D721Med (cell line): ENCODE results near the gene ZNG1C.
"Not testable (repeated sequence)": the region's sequence is repeated elsewhere in the genome, so short reads cannot be mapped to it uniquely, and the experiment has no call there.

ENCODE experiments used
- DNase-seq: peaks from one replicate; pipeline ENCODE4 v3.0.0; 2011; ENCODE audit warnings: low spot score; ENCODE audit not compliant: insufficient read length
- FAIRE-seq: peaks from 2 replicates; lab custom pipeline; 2011; peaks lifted over from hg19 to GRCh38; lab: Jason Lieb, UNC

ZNG1C gene

GRCh38 chr9:68241683-68242082 is at the start of gene ZNG1C:
TSS of gene ZNG1C (plus strand) at chr9:68241983. CDS start at chr9:68242032, 49 bp downstream.
- not testable (repeated sequence) for FAIRE-seq, DNase-seq

GRCh38 chr9:68242437-68242836 is 654 bp downstream of the ZNG1C start:
- not testable (repeated sequence) for FAIRE-seq, DNase-seq

- DNase-seq, FAIRE-seq: not testable (repeated sequence)
Measured at GRCh38 chr9:68281041-68281440, 39.3 kb downstream of the ZNG1C start.

- not testable (repeated sequence) for DNase-seq, FAIRE-seq
Measured at GRCh38 chr9:68302567-68302966, 60.8 kb downstream of the ZNG1C start, which contains the start of gene FOXD4L3. TSS of gene FOXD4L3 (plus strand) at chr9:68302867. CDS start at chr9:68302952, 85 bp downstream.

- not testable (repeated sequence) for FAIRE-seq, DNase-seq
Measured at GRCh38 chr9:68303771-68304170, 62.0 kb downstream of the ZNG1C start.

GRCh38 chr9:68304212-68304611 is 62.4 kb downstream of the ZNG1C start:
- FAIRE-seq, DNase-seq: not testable (repeated sequence)

- not testable (repeated sequence) for FAIRE-seq, DNase-seq
Measured at GRCh38 chr9:68304777-68305176, 63.0 kb downstream of the ZNG1C start.

- DNase-seq, FAIRE-seq: not testable (repeated sequence)
Measured at GRCh38 chr9:68305680-68306285, 64.0 kb downstream of the ZNG1C start.

- not testable (repeated sequence) for DNase-seq, FAIRE-seq
Measured at GRCh38 chr9:68306391-68306964, 64.7 kb downstream of the ZNG1C start.

GRCh38 chr9:68307127-68307526 is 65.3 kb downstream of the ZNG1C start:
- not testable (repeated sequence) for DNase-seq, FAIRE-seq

GRCh38 chr9:68307654-68308053 is 65.9 kb downstream of the ZNG1C start:
- not testable (repeated sequence) for FAIRE-seq, DNase-seq

GRCh38 chr9:68311208-68311607 is 69.4 kb downstream of the ZNG1C start:
- not testable (repeated sequence) for FAIRE-seq, DNase-seq

- FAIRE-seq, DNase-seq: not testable (repeated sequence)
Measured at GRCh38 chr9:68318209-68318608, 76.4 kb downstream of the ZNG1C start.

GRCh38 chr9:68323749-68324148 is 82.0 kb downstream of the ZNG1C start:
- not testable (repeated sequence) for DNase-seq, FAIRE-seq

- not testable (repeated sequence) for FAIRE-seq, DNase-seq
Measured at GRCh38 chr9:68324518-68324917, 82.7 kb downstream of the ZNG1C start.

- not testable (repeated sequence) for DNase-seq, FAIRE-seq
Measured at GRCh38 chr9:68329106-68329505, 87.3 kb downstream of the ZNG1C start.

GRCh38 chr9:68330531-68331173 is 88.9 kb downstream of the ZNG1C start:
- not testable (repeated sequence) for FAIRE-seq, DNase-seq

GRCh38 chr9:68332122-68332521 is 90.3 kb downstream of the ZNG1C start:
- not testable (repeated sequence) for FAIRE-seq, DNase-seq

- not testable (repeated sequence) for DNase-seq, FAIRE-seq
Measured at GRCh38 chr9:68335935-68336334, 94.2 kb downstream of the ZNG1C start.

- FAIRE-seq, DNase-seq: not testable (repeated sequence)
Measured at GRCh38 chr9:68336639-68337339, 95.0 kb downstream of the ZNG1C start.
